ENCODE measurements around the gene MVB12B. TPM values are rescaled to one million over a fixed set of nuclear protein-coding genes. Genes with fewer than 3 reads are reported as not detected.
A peak's percentile ranks its signal among the peaks of the same experiment; 100 is the strongest.

Gene MVB12B
- total and polyA plus RNA-seq, 2 donors (not counting 1 experiment from before 2014, with no cell fraction given) = 2.5 to 2.6 TPM

DNA sequence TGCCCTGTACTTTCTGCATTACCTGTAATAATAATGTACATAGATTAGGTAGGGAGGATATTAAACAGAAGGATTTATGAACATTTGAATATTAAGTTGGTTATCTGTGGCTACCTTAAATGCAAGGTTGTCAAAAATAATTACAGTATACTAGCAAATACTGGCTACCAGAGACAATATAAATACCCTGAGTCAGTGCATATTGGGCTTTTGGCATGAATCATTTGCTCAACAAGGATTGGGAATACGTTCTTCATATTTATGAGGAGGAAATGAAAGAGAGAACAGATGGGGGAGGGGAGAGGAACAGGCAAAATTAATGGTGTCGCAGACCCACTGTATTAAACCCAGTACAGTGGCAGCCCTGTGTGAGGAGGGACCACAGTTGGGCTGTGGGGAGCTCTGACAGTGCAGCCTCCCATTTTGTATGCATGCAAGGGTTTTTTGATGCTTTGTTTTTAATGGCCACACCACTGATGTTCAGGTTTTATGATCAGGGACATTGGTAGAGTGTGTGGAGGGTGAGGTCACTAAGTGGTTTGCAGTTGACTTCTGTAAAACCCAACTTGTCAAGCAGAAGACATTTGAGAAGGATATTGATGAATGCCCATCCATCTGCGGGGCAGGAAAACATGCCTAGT is 56.9 kb downstream of the MVB12B start:
- no peak overlapping the region for H3K4me3 ChIP-seq (replicated peaks in 1 of 4; ENCODE audit: control extremely low read depth in 1 of 4, insufficient read depth in 1 of 4, low read depth in 3 of 4, low read length in 4 of 4)
- no peak for TF ChIP-seq EZH2 (IDR thresholded peaks at IDR 0.05; ENCODE audit: low read length, missing control alignments)
- TF ChIP-seq, protein P1, sequence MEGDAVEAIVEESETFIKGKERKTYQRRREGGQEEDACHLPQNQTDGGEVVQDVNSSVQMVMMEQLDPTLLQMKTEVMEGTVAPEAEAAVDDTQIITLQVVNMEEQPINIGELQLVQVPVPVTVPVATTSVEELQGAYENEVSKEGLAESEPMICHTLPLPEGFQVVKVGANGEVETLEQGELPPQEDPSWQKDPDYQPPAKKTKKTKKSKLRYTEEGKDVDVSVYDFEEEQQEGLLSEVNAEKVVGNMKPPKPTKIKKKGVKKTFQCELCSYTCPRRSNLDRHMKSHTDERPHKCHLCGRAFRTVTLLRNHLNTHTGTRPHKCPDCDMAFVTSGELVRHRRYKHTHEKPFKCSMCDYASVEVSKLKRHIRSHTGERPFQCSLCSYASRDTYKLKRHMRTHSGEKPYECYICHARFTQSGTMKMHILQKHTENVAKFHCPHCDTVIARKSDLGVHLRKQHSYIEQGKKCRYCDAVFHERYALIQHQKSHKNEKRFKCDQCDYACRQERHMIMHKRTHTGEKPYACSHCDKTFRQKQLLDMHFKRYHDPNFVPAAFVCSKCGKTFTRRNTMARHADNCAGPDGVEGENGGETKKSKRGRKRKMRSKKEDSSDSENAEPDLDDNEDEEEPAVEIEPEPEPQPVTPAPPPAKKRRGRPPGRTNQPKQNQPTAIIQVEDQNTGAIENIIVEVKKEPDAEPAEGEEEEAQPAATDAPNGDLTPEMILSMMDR (conservative IDR thresholded peaks at IDR 0.05 in 1 of 2, IDR thresholded peaks at IDR 0.05 in 1 of 2; ENCODE audit: low read depth in 1 of 2, low read length in 2 of 2) = no peak
- DNase-seq (ENCODE audit: low read depth in 2 of 2) = no peak

DNA sequence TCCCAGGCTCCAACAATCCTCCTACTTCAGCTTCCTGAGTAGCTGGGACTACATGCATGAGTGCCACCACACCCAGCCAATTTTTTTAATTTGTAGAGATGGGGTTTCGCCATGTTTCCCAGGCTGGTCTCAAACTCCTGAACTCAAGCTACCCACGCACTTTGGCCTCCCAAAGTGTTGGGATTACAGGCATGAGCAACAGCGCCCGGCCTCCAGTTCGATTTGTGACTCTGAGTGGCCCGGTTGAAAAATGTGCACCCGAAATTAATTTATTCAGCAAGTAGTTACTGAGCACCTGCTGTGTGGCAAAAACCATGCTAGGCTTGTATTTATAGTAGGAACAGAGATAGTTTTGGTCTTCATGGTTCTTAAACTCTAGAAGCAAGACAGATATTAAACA is 58.3 kb downstream of the MVB12B start:
- Histone ChIP-seq H3K36me3 (ENCODE audit: control insufficient read depth, insufficient read depth, low read length) (no peaks in the 10 kb centered on the region), H3K9me3 (ENCODE audit: control insufficient read depth, insufficient read depth, low read depth, low read length) (no peaks in the 10 kb centered on the region), H3K27me3 (ENCODE audit: control insufficient read depth, insufficient read depth, low read length) (no peaks in the 10 kb centered on the region), H3K4me3 (replicated peaks in 1 of 4; ENCODE audit: control extremely low read depth in 1 of 4, insufficient read depth in 1 of 4, low read depth in 3 of 4, low read length in 4 of 4) (no peak overlapping the region), H4K20me1 (ENCODE audit: control insufficient read depth, extremely low read depth, insufficient read depth, low read length) (no peaks in the 10 kb centered on the region), H3K9ac (ENCODE audit: insufficient read depth, low read length) (no peak overlapping the region), H3K4me1 (ENCODE audit: control insufficient read depth, extremely low read depth, insufficient read depth, low read length) (no peaks in the 10 kb centered on the region), H2AFZ (ENCODE audit: low read length) (no peak overlapping the region), H3K27ac (ENCODE audit: insufficient read depth, low read length) (no peak overlapping the region), H3K79me2 (ENCODE audit: control insufficient read depth, insufficient read depth, low read length) (no peaks in the 10 kb centered on the region), H3K4me2 (ENCODE audit: extremely low read depth, insufficient read depth, low read length) (no peak overlapping the region)
- TF ChIP-seq, protein P1 (conservative IDR thresholded peaks at IDR 0.05 in 1 of 2, IDR thresholded peaks at IDR 0.05 in 1 of 2; ENCODE audit: low read depth in 1 of 2, low read length in 2 of 2) = no peak
- no peak for TF ChIP-seq EZH2 (IDR thresholded peaks at IDR 0.05; ENCODE audit: low read length, missing control alignments)
- DNase-seq (ENCODE audit: low read depth in 2 of 2) = no peak

More for the DNA sequence above, 56.9 kb downstream of the MVB12B start:
- H3K9me3 ChIP-seq (ENCODE audit: control insufficient read depth, insufficient read depth, low read depth, low read length) = no peaks in the 10 kb centered on the region
- H3K27ac ChIP-seq (ENCODE audit: insufficient read depth, low read length) = no peak overlapping the region
- no peaks in the 10 kb centered on the region for H3K79me2 ChIP-seq (ENCODE audit: control insufficient read depth, insufficient read depth, low read length)
- no peaks in the 10 kb centered on the region for H3K4me1 ChIP-seq (ENCODE audit: control insufficient read depth, extremely low read depth, insufficient read depth, low read length)
- no peak overlapping the region for H3K9ac ChIP-seq (ENCODE audit: insufficient read depth, low read length)
- H3K36me3 ChIP-seq (ENCODE audit: control insufficient read depth, insufficient read depth, low read length) = no peaks in the 10 kb centered on the region
- H3K4me2 ChIP-seq (ENCODE audit: extremely low read depth, insufficient read depth, low read length) = no peak overlapping the region
- H3K27me3 ChIP-seq (ENCODE audit: control insufficient read depth, insufficient read depth, low read length) = no peaks in the 10 kb centered on the region
- H4K20me1 ChIP-seq (ENCODE audit: control insufficient read depth, extremely low read depth, insufficient read depth, low read length) = no peaks in the 10 kb centered on the region
- no peak overlapping the region for H2AFZ ChIP-seq (ENCODE audit: low read length)

DNA sequence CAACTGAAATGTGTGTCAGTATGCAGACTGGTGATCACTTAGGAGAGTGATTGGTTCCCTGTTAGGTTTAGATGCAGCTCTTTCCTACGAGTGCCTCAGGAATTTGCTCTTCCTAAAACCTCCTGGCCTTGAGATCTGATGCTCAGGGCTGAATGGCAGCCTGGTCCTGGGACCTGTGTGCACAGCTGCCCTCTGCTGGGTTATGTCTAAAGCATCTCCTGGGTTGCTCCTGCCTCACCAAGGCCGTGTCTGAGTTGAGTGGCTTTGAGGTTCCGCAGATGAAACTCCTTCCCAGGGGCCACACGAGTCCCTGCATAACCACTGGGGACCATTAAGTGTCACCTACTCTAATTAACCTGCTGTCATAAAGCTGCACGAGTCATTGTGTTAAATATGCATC is 59.5 kb downstream of the MVB12B start:
- no peaks in the 10 kb centered on the region for H3K4me1 ChIP-seq (ENCODE audit: control insufficient read depth, extremely low read depth, insufficient read depth, low read length)
- H4K20me1 ChIP-seq (ENCODE audit: control insufficient read depth, extremely low read depth, insufficient read depth, low read length) = no peaks in the 10 kb centered on the region
- H2AFZ ChIP-seq (ENCODE audit: low read length) = no peak overlapping the region
- no peaks in the 10 kb centered on the region for H3K27me3 ChIP-seq (ENCODE audit: control insufficient read depth, insufficient read depth, low read length)
- H3K27ac ChIP-seq (ENCODE audit: insufficient read depth, low read length) = no peak overlapping the region
- no peak for DNase-seq (ENCODE audit: low read depth in 2 of 2)
- H3K79me2 ChIP-seq (ENCODE audit: control insufficient read depth, insufficient read depth, low read length) = no peaks in the 10 kb centered on the region
- no peaks in the 10 kb centered on the region for H3K9me3 ChIP-seq (ENCODE audit: control insufficient read depth, insufficient read depth, low read depth, low read length)
- H3K4me2 ChIP-seq (ENCODE audit: extremely low read depth, insufficient read depth, low read length) = no peak overlapping the region
- no peak for TF ChIP-seq EZH2 (IDR thresholded peaks at IDR 0.05; ENCODE audit: low read length, missing control alignments)
- TF ChIP-seq, protein P1 (conservative IDR thresholded peaks at IDR 0.05 in 1 of 2, IDR thresholded peaks at IDR 0.05 in 1 of 2; ENCODE audit: low read depth in 1 of 2, low read length in 2 of 2) = peak in 1 of 2 donors; percentile 15
- H3K9ac ChIP-seq (ENCODE audit: insufficient read depth, low read length) = no peak overlapping the region
- no peak overlapping the region for H3K4me3 ChIP-seq (replicated peaks in 1 of 4; ENCODE audit: control extremely low read depth in 1 of 4, insufficient read depth in 1 of 4, low read depth in 3 of 4, low read length in 4 of 4)
- no peaks in the 10 kb centered on the region for H3K36me3 ChIP-seq (ENCODE audit: control insufficient read depth, insufficient read depth, low read length)

All from fibroblast of lung (primary cell).